AG04450 (cell line): ENCODE data around the gene PIMREG. TPM values are rescaled to one million over a fixed set of nuclear protein-coding genes. Genes with fewer than 3 reads are reported as not detected.

Source experiments
- CTCF ChIA-PET: fragments of 300-600, 350-600 bp; formaldehyde crosslinking; extraction: SDS; loops from one replicate; lab custom pipeline; 2022; ENCODE audit warnings: antibody characterized with exemption, inconsistent platforms; lab: Charles Lee
- POLR2A ChIA-PET: fragments of 350-600 bp; formaldehyde crosslinking; extraction: SDS; loops from one replicate; lab custom pipeline; 2021; ENCODE audit warnings: antibody characterized with exemption, inconsistent platforms; lab: Yijun Ruan, JAX
- DNase-seq: peaks from one replicate; pipeline ENCODE4 v3.0.0-alpha.2; 2011; ENCODE audit warnings: low read depth, low spot score
- H3K27ac ChIP-seq: one replicate; pipeline ENCODE4 v1.5.1; 2012; ENCODE audit warnings: low read depth, low read length, control low read depth
- H3K27me3 ChIP-seq: one replicate; pipeline ENCODE4 v1.6.0; 2012; ENCODE audit warnings: low read length; ENCODE audit not compliant: control insufficient read depth, insufficient read depth
- H3K4me3 ChIP-seq: 2 replicates; pipeline ENCODE4 v1.5.1; 2011; ENCODE audit warnings: mild to moderate bottlenecking, low read depth, low read length, control low read depth
- H3K9me3 ChIP-seq: 2 replicates; pipeline ENCODE4 v1.5.1; 2012; ENCODE audit warnings: low read length; ENCODE audit not compliant: control insufficient read depth, insufficient read depth
- CTCF ChIP-seq: IDR thresholded peaks from 2 replicates; pipeline ENCODE4 v1.5.1; 2011; ENCODE audit warnings: low read depth, low read length, control low read depth, inconsistent platforms
- polyA plus RNA-seq: library from polyadenylated mRNA; depleted of rRNA; stranded (reverse); fragments of >200 nt; gene quantifications from 2 replicates; pipeline ENCODE4 v1.2.3, GENCODE V29; 2011

PIMREG gene
- polyA plus RNA-seq, 1 experiment, result 7.0 TPM

- no peaks in the 10 kb centered on the region for H3K27me3 ChIP-seq
- ChIA-PET POLR2A (no interaction called here), CTCF (no interaction called here)
- no peak overlapping the region for H3K27ac ChIP-seq
- no peak for DNase-seq
- H3K4me3 ChIP-seq, result no peak overlapping the region
- no peak for TF ChIP-seq CTCF
- peaks cover 4% of the 10 kb centered on the region; the same call in 1 of the 2 replicates for H3K9me3 ChIP-seq
Measured at GRCh38 chr17:6468051-6468790, 24.0 kb downstream of the PIMREG start.

GRCh38 chr17:6470146-6470718, 26.0 kb downstream of the PIMREG start:
- DNase-seq, result no peak
- no peak for TF ChIP-seq CTCF
- no peak overlapping the region for H3K27ac ChIP-seq
- H3K27me3 ChIP-seq, result no peaks in the 10 kb centered on the region
- H3K4me3 ChIP-seq, result no peak overlapping the region
- CTCF ChIA-PET, result no interaction called here
- POLR2A ChIA-PET, result no interaction called here
- peaks cover 4% of the 10 kb centered on the region; the same call in 1 of the 2 replicates for H3K9me3 ChIP-seq

- CTCF ChIA-PET, result interaction anchor here (0.6 to 1.3 kb wide), 4 partner anchors 16 to 533 kb away, joined by 3 read pairs; no protein-coding TSS in a partner anchor
- POLR2A ChIA-PET, result interaction anchor here (1.3 kb wide), 1 partner anchor 169 kb away, joined by 4 read pairs; the partner anchor contains the start of gene KIAA0753
- peaks cover 4% of the 10 kb centered on the region; the same call in 1 of the 2 replicates for H3K9me3 ChIP-seq
- H3K4me3 ChIP-seq, result no peak overlapping the region
- no peak for DNase-seq
- H3K27me3 ChIP-seq, result no peaks in the 10 kb centered on the region
- no peak for TF ChIP-seq CTCF
- H3K27ac ChIP-seq, result no peak overlapping the region
Measured at GRCh38 chr17:6470751-6471521, 26.7 kb downstream of the PIMREG start.

- DNase-seq, result peak; percentile 15
- 0 out of 2 replicates have a peak, but pooled peaks have one; percentile 11 for TF ChIP-seq CTCF
- H3K4me3 ChIP-seq, result no peak overlapping the region
- no peak overlapping the region for H3K27ac ChIP-seq
- CTCF ChIA-PET, result interaction anchor here (0.5 to 2.3 kb wide), 20 partner anchors 9 to 532 kb away, joined by 3 to 11 read pairs (median 4); no protein-coding TSS in a partner anchor
- POLR2A ChIA-PET, result interaction anchor here (0.6 to 1.3 kb wide), 2 partner anchors 168 to 879 kb away, joined by 4 read pairs; partner anchors contain the start of gene KIAA0753
- H3K27me3 ChIP-seq, result no peaks in the 10 kb centered on the region
- peaks cover 4% of the 10 kb centered on the region; the same call in 1 of the 2 replicates for H3K9me3 ChIP-seq
Measured at GRCh38 chr17:6471531-6472465, 27.5 kb downstream of the PIMREG start.
